HFF-Myc (cell line): ENCODE measurements around the gene NEK6.

Source experiments
- DNase-seq: peaks from one replicate; pipeline ENCODE4 v3.0.0-alpha.2; 2011; ENCODE audit warnings: low read depth; ENCODE audit errors: extremely low read depth
- H3K4me3 ChIP-seq: replicated peaks from 2 replicates; pipeline ENCODE4 v1.5.1; 2011; ENCODE audit warnings: low read depth, mild to moderate bottlenecking, control low read depth, low read length
- CTCF ChIP-seq: IDR thresholded peaks from 2 replicates; pipeline ENCODE4 v1.5.1; 2012; ENCODE audit warnings: mild to moderate bottlenecking, low read depth, low read length, control low read depth; ENCODE audit errors: missing control alignments

The NEK6 gene

GRCh38 chr9:124213396-124213795, 44.4 kb upstream of the NEK6 start:
- TF ChIP-seq CTCF: no peak
- no peak overlapping the region for H3K4me3 ChIP-seq
- DNase-seq: no peak

DNA sequence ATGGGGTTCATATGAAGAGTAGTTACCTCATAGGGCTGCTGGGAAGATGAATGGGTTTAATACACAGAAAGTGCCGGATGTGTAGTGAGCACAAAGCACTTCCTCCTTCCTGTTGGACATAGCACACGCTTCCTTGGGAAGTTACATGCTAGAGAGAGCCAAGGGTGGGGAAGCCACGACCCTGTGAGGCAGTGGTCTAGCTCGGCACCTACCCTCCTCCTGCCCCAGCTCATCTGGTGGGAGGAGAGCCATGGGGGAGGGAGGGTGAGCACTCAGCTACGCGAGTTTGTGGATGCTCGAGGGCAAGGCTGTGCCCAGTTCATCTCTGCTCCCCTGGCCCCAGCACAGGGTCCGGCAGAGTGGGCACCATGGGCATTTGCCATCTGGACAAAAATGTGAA, 43.6 kb upstream of the NEK6 start:
- no peak overlapping the region for H3K4me3 ChIP-seq
- TF ChIP-seq CTCF: no peak
- no peak for DNase-seq

DNA sequence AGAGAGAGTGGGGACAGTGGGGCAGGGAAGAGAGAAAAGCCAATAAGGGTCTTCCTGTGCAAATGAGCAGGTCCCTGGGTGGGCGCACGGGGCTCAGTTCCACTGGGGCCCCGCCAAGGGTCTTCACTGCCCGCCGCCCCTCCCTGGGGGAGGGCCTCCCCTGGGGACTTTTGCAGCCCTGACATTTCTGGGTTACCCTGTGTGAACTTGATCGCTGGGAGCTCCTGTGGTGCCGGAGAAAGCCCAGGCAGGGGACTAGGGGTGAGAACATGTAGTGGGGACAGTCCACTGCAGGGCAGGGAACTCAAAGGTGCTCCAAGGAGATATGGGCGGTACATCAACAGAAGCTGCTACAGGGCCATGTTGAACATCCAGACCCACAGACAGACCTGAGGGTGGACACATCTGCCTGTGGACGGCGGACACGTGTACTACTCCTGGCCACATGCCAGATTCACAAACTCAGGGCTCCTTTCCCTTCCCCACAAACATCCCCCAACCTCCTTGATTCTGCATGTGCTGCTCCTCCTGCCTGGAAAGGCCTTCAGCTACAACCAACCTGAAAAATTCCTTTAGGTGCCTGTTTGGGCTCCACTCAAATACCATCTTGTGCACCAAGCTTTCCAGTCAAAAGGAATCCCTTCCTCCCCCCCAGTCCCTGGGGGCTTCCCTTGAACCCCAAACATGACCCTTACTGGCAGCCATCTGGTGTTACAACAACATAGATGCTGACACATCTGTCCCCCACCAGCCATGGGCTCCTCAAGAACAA, 43.0 kb upstream of the NEK6 start:
- DNase-seq: no peak
- no peak overlapping the region for H3K4me3 ChIP-seq
- TF ChIP-seq CTCF: no peak

GRCh38 chr9:124215368-124215910, 42.3 kb upstream of the NEK6 start:
- no peak overlapping the region for H3K4me3 ChIP-seq
- no peak for TF ChIP-seq CTCF
- no peak for DNase-seq

DNA sequence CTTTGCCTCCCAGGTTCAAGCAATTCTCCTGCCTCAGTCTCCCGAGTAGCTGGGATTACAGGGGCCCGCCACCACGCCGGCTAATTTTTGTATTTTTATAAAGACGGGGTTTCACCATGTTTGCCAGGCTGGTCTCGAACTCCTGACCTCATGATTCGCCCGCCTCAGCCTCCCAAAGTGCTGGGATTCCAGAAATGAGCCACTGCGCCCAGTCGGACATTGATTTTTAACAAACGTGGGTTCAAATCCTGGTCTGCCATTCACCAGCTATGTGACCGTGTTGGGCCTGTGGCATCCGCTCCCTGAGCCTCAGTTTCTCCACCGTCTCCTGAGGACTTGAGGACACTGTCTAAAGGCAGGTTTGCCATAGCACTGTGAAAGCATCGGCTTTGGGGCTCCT, 41.8 kb upstream of the NEK6 start:
- DNase-seq: no peak
- H3K4me3 ChIP-seq: no peak overlapping the region
- no peak for TF ChIP-seq CTCF

DNA sequence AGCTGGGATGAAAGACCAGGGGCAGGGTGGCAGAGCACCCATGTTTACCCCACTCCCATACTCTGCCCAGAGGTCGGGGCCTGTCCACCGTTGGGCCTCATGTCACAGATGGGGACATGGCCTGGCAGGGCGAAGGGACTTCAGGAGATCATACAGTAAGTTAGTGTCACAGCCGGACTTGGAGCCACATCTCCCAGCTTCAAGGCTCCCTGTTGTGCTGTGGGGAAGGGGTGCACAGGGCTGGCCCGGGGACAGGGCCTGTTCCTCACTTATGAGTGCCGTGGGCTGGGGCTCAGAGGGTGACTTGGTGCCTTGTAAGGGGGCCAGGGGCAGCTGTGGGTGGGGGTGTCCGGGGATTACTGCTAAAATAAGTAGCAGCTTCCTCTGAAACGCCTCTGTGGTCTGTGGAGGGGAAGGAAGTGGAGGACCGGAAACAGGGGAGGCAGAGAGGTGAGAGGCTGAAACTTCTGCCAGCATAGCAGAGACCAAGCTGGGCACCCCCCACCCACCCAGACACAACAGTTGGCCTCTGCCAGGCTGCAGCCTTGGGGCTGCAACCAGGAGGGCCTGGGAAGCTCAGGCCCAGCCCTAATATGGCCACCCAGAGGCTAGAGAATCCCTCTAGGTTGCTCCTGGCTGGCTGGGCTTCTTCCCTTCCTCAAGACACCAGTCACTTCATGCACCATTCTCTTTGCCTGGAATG, 41.1 kb upstream of the NEK6 start:
- H3K4me3 ChIP-seq: no peak overlapping the region
- TF ChIP-seq CTCF: no peak
- no peak for DNase-seq
